ENCODE data around the gene NRG3. TPM values are rescaled to one million over a fixed set of nuclear protein-coding genes. Genes with fewer than 3 reads are reported as not detected.

Gene NRG3
- total and polyA plus RNA-seq, 7 donors = 0.03 to 0.10 TPM; not detected in 5

DNA sequence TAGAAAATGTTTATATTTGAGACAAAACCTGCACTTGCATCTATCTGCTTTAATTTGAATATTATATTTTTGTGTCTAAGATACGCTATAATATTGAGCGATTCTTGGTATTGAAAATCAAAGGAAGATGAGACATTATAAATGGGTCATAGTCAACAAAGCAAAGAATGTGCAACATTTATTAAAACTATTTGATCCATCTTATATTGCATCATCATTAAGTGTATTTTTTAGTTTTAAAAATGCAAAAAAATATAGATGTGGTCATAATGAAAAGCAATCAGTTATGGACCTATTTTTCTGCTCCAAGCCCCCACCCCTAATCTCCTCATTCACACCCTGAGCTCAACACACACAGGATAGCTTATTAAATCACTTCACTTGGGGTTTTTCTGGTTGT, 847.3 kb downstream of the NRG3 start:
- ATAC-seq = no peak
- no peaks in the 10 kb centered on the region for H3K27me3 ChIP-seq (ENCODE audit: insufficient read depth in 3 of 3, low read length in 2 of 3)
- no peak for DNase-seq
- WGBS, 3 donors = 95 to 98% (median 97%) methylated on average over 2 of the region's 2 CpGs
- no peaks in the 10 kb centered on the region for H3K9me3 ChIP-seq
- H3K4me1 ChIP-seq = no peaks in the 10 kb centered on the region
- H3K4me3 ChIP-seq = no peak overlapping the region
- no peaks in the 10 kb centered on the region for H3K36me3 ChIP-seq (ENCODE audit: insufficient read depth in 1 of 2, low read depth in 1 of 2)
- H3K27ac ChIP-seq = no peak overlapping the region
- TF ChIP-seq, protein P1, sequence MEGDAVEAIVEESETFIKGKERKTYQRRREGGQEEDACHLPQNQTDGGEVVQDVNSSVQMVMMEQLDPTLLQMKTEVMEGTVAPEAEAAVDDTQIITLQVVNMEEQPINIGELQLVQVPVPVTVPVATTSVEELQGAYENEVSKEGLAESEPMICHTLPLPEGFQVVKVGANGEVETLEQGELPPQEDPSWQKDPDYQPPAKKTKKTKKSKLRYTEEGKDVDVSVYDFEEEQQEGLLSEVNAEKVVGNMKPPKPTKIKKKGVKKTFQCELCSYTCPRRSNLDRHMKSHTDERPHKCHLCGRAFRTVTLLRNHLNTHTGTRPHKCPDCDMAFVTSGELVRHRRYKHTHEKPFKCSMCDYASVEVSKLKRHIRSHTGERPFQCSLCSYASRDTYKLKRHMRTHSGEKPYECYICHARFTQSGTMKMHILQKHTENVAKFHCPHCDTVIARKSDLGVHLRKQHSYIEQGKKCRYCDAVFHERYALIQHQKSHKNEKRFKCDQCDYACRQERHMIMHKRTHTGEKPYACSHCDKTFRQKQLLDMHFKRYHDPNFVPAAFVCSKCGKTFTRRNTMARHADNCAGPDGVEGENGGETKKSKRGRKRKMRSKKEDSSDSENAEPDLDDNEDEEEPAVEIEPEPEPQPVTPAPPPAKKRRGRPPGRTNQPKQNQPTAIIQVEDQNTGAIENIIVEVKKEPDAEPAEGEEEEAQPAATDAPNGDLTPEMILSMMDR (IDR thresholded peaks at IDR 0.05) = no peak
- intact Hi-C loops (cut with DNase I) = no loop called here

DNA sequence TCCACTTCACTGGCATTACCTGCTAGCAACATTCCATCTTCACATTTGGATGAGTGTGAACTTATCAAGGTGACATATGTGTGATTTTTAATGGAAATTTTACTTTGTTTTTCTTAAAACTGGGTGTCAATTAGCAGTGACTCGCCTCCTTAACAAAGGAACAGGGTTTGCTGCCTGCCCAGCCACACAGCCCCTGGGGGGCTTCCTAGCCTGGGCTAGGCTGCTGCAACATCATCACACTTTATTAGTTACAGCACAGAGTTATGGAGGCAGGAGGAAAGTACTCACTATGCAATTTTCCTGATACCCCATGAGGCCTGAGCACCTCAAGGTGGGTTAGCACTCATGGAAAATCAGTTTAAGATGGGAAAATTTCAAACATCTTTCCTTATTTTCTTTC, 861.3 kb downstream of the NRG3 start:
- no peak overlapping the region for H3K27ac ChIP-seq
- ATAC-seq (no peak), DNase-seq (no peak)
- no peaks in the 10 kb centered on the region for H3K27me3 ChIP-seq (ENCODE audit: insufficient read depth in 3 of 3, low read length in 2 of 3)
- TF ChIP-seq, protein P1 (IDR thresholded peaks at IDR 0.05) = no peak
- H3K4me1 ChIP-seq = no peaks in the 10 kb centered on the region
- H3K4me3 ChIP-seq = no peak overlapping the region
- no peaks in the 10 kb centered on the region for H3K9me3 ChIP-seq
- intact Hi-C loops (cut with DNase I) = no loop called here
- 0 to 71% (median 32%) methylated on average over 1 of the region's 1 CpG for WGBS, 3 donors
- H3K36me3 ChIP-seq (ENCODE audit: insufficient read depth in 1 of 2, low read depth in 1 of 2) = no peaks in the 10 kb centered on the region

DNA sequence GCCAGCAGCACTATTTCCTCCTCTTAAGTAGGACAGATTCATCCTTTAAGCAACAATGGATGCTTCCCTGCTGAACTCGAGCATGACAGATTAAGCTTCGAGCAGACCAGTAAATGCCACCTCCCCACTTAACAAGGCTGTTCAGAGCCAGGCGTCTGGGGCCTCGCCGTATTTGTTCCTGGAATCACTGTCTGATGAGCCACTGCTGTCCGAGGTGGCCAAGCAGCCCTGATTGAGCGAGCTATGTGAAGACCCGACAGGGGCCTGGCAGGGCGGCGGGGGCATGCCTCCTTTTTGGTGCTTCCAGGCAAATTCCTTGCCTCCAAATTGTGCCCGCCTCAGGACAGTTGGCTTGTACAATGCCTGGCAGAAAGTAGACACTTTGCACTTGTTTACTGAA, 862.6 kb downstream of the NRG3 start:
- ATAC-seq = no peak
- 35 to 49% (median 37%) methylated on average over 11 of the region's 11 CpGs for WGBS, 3 donors

DNA sequence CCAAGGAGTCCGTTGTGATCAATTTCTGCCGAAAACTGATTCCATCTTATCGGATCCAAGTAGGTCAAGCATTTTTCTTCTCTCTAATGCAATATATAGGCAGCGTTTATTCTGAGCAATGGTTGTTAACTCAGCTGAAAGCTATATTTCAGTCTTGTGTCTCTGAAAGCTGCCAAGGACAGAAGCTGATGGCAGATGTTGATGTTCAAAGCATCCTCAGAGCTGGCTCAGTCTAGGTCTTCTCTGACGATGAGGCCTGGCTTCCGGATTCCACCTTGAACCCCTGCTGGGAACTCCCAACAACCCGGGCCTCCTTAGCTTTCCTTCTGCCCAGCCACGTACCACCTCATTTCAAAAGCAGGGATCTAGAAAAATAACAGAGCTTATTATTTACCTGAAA, 863.6 kb downstream of the NRG3 start:
- ATAC-seq = no peak
- intact Hi-C loops (cut with DNase I) = no loop called here
- H3K9me3 ChIP-seq = no peaks in the 10 kb centered on the region
- 66 to 72% (median 70%) methylated on average over 8 of the region's 8 CpGs for WGBS, 3 donors
- H3K27me3 ChIP-seq (ENCODE audit: insufficient read depth in 3 of 3, low read length in 2 of 3) = no peaks in the 10 kb centered on the region
- no peaks in the 10 kb centered on the region for H3K4me1 ChIP-seq
- TF ChIP-seq, protein P1 (IDR thresholded peaks at IDR 0.05) = no peak
- H3K27ac ChIP-seq = no peak overlapping the region
- no peak for DNase-seq
- no peak overlapping the region for H3K4me3 ChIP-seq
- no peaks in the 10 kb centered on the region for H3K36me3 ChIP-seq (ENCODE audit: insufficient read depth in 1 of 2, low read depth in 1 of 2)

More for the DNA sequence above, 862.6 kb downstream of the NRG3 start:
- H3K9me3 ChIP-seq = no peaks in the 10 kb centered on the region
- no peak for DNase-seq
- TF ChIP-seq, protein P1 (IDR thresholded peaks at IDR 0.05) = no peak
- H3K4me1 ChIP-seq = no peaks in the 10 kb centered on the region
- no peaks in the 10 kb centered on the region for H3K27me3 ChIP-seq (ENCODE audit: insufficient read depth in 3 of 3, low read length in 2 of 3)
- H3K27ac ChIP-seq = no peak overlapping the region
- H3K36me3 ChIP-seq (ENCODE audit: insufficient read depth in 1 of 2, low read depth in 1 of 2) = no peaks in the 10 kb centered on the region
- H3K4me3 ChIP-seq = no peak overlapping the region
- intact Hi-C loops (cut with DNase I) = no loop called here

DNA sequence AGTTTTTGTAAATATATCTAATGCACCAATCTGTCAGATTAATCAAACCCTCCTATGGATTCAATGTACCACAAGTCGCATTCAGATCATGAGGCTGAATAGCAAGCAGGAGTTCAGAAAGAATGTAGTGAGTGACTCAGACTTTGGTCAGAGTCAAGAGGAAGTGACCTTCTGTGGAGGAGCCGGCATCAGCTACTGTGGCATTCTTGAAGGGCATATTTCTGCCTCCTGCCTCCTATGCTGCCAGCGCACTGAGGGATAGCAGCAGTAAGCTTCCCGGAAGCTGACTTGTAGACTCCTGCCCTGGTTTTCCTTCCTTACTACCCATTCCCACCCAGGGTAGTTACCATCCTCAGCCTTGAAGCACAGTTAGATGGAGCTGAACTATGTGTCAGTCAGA, 867.5 kb downstream of the NRG3 start:
- 64 to 73% (median 70%) methylated on average over 4 of the region's 4 CpGs for WGBS, 3 donors
- Histone ChIP-seq H3K27me3 (ENCODE audit: insufficient read depth in 3 of 3, low read length in 2 of 3) (no peaks in the 10 kb centered on the region), H3K36me3 (ENCODE audit: insufficient read depth in 1 of 2, low read depth in 1 of 2) (no peaks in the 10 kb centered on the region), H3K9me3 (no peaks in the 10 kb centered on the region), H3K4me3 (no peak overlapping the region), H3K4me1 (no peaks in the 10 kb centered on the region), H3K27ac (no peak overlapping the region)
- intact Hi-C loops (cut with DNase I) = no loop called here
- TF ChIP-seq, protein P1 (IDR thresholded peaks at IDR 0.05) = no peak
- DNase-seq = no peak
- ATAC-seq = no peak
